GM04503 (cell line): ENCODE measurements around the gene PCDH8.

Experiments
- DNase-seq: peaks from one replicate; pipeline ENCODE4 v3.0.0-alpha.2; 2012; ENCODE audit warnings: low read depth

The PCDH8 gene

DNA sequence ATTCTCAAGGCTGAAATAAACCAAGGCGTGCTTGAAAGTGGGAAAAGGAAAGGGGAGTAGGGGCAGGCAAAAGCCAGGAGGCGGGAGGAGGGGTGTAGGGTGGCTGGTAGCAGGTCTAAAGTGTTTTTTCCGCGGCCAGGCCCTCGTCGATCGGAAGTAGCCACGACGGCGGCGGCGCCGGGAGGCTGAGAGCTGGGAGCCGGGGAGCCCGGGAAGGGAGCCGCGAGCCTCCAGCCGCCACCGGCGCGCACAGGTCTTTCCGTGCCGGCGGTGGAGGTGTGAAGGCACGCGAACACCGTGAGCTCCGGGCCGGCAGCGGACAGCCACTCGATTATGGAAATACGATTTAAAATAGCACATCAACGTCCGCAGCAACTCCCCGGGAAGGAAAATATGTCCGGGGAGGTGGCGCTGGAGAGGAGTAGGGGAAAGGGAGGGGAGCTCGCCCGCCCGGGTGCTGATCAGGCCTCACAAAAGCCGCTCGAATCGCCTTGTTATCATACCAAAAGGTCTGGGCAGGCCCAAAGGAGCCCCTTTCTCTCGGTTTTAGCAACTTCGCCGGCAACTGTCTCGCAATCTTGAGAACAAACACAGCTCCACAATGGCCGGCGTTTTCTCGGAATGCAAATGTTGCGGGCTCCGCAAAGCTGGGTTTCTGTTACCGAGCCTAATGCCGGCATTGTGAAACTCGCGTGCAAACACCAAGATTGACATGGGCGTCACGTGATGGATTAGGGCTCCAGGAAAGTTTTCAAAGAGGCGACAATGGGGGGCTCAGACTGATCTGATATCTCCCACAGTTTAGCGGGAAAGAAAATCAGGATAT lies 2.9 kb upstream of the PCDH8 start:
- no peak for DNase-seq

- no peak for DNase-seq
Measured at GRCh38 chr13:52850396-52851136, 2.1 kb upstream of the PCDH8 start.

GRCh38 chr13:52850072-52850395 lies 1.6 kb upstream of the PCDH8 start:
- DNase-seq = no peak

DNA sequence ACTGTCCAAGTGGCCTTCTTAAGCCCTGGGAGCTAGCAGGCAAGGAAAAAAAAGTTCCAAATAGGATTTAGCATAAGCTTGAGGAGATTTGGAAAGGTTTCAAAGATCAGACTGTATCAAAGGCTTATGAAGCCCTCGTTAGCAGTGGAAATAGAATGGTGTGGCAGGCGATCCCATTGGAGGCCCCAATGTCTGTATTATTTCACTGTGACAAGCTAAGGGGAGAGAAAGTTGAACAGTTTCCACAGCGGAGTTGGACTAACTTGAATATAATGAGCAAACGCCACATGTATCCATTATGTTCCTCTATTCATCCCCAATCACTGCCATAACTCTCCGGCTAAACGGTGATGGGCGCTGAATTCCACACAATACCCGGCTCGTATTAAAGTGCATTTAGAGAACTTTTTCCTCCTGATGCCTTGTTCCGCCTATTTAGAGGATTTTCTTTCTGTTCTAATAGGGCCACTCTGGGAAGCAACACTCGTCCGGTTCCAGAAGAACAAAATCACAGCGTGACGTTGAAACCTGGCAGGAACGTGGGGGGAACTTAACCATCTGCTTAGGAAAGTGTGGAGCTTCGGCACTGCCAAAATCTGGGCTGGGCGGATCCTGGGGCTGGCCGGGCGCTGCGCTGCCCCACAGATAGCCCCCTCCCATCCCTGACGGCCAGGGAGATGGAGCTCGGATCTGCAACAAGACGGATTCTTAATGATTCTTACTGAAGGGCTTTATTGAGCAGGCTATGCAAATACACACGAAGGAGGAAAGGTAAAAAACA lies 1.0 kb upstream of the PCDH8 start:
- DNase-seq = no peak

DNA sequence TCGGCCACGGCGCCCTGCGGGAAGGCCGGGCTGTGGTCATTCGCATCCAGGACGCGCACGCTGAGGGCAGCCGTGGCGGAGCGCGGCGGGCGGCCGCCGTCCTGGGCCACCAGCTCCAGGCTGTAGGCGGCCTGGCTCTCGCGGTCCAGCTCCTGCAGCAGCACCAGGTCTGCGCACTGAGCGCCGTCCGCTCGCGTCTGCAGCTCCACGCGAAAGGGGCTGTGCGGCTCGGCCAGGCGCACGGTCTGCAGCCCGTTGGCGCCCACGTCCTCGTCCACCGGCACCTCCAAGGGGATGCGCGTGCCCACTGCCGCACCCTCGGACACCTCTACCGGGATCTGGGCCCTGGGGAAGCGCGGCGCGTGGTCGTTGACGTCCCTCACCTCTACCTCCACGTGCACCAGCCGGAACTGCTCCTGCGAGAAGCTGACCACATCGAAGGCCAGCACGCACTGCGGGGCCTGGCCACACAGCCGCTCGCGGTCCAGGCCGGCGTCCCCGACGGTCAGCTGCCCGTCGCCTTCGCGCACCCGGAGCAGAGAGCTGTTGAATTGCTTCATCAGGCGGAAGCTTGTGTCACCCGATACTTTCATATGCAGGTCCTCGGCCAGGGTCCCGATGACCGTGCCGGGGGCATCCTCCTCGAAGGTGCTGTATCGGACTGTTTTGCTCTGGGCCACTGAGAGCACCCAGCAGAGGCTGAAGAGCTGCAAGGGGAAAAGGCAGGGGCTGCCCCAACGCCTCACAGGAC lies 583 bp downstream of the PCDH8 start:
- no peak for DNase-seq

DNA sequence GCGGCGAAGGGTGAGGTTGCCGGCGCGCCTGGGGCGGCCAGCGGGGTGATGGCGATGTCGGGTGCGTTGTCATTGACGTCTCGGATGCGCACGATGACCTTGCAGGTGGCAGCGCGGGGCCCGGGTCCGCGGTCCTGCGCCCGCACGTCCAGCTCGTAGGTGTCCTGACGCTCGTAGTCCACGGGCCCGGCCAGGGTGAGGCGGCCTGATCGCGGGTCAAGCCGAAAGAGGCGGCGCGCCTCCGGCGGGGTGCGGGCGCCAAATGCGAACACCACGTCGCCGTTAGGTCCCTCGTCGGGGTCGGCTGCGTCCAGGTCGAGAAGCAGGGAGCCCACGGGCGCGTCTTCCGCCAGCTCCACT lies 1.1 kb downstream of the PCDH8 start:
- DNase-seq = no peak

- DNase-seq = no peak
Measured at GRCh38 chr13:52846567-52847321, 1.7 kb downstream of the PCDH8 start.

GRCh38 chr13:52845766-52846566 lies 2.5 kb downstream of the PCDH8 start:
- no peak for DNase-seq

DNA sequence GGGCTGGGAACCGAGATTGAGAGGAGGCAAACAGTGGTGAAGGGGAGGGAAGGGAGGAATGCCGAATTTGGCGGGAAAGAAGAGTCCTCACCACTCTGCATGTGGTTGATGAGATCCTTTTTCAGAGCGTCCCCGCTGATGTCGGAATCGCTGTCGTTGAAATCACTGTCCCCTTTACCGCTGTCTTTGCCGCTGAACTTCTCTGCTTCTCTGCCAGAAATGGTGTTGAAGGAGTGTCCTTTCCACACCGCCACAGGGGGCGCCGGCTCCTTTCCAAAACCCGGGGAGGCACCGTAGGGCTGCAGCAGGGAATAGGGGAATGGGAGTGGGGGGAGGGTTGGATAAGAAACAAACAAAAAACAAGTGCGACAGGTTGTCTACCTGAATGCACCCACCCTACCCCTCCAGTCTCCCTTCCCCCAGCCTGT lies 3.1 kb downstream of the PCDH8 start:
- no peak for DNase-seq

- no peak for DNase-seq
Measured at GRCh38 chr13:52844836-52845235, 3.6 kb downstream of the PCDH8 start.

DNA sequence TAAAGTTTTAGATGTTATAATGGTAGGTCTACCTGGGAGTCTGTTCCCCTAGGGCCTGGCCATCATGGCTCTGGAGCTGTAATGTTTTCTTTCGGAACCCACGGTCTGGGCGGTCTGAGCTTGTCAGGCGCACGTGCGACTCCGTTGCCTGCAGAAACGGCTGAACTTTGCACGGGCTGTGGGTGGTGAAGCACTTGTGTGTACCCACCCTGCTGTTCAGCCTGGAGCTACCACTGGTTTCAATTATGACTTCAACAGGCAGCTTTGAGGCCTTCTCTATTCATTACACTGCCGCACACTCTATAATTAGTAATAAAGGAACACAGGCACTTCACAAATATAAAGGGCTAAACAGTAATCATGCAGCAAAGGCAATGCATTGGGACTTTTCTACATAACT lies 6.0 kb downstream of the PCDH8 start:
- DNase-seq = no peak

DNA sequence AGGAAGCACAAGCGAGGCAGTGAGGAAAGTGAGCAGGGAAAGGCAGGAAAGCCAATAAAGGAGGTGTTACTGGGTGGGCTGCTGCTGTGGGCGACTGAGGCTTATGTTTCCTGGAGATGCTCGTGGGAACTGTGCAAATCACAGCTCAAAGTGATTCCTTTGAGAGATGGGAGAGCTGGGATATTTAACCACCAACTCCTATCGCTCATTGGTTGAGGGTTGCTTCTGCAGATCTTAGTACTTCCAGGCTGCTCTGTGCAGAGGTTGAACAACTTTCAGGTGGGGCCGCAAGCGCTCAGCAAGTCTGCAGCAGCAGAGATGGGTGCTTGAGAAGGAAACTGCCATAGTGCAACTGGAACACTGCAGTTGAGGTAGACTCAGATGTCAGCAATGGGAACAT lies 8.4 kb downstream of the PCDH8 start:
- no peak for DNase-seq

DNA sequence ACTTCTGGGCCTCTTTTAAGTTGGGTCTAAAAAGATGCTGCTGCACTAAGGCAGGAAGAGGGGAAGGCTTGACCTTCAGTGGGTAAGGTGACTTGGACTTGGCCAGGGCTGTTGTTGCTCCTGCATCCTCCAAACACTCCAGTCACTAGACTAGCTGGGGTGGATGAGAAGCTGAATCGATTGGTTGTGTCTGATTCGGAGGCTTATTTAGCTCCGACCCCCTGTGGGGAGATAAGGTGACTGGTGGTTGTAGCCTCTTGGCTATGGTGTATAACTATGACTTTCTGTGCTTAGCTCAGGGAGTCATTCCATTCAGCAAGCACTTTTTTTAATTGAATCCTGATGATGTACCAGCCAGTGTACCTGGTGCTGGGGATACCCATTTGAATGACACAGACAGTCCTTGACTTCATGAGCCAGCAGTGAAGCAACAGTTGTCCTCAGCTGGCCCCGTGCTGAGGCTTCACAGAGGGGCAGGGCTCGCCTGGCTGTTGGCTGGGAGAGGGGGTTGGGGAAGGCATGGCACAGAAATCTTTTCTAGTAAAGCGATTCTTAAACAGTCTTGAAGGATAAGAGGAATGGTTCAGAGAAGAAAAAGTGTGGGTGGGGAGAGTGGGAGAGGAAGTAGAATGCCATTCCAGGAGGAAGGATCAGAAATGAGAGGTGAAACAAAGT lies 9.9 kb downstream of the PCDH8 start:
- no peak for DNase-seq

DNA sequence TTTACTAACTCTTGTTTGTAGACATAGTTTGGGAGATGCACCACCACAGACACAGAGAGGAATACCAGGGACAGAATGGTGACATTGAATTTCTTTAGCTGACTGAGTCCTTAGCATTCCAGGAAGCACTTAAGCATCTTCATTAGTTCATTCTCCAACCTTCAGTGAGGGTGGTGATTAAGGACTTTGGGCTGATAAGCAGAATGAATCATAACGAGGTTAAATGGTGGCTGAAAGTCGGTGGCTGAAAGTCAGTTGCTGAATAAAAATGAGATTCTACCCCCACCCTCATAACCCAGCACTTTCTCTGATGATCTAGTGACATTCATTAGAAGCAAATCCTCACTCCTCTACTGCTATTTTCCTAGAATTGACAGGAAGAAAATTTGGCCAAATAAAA lies 10.6 kb downstream of the PCDH8 start:
- no peak for DNase-seq

- no peak for DNase-seq
Measured at GRCh38 chr13:52835071-52835839, 13.2 kb downstream of the PCDH8 start.

- no peak for DNase-seq
Measured at GRCh38 chr13:52833296-52833875, 15.1 kb downstream of the PCDH8 start.

DNA sequence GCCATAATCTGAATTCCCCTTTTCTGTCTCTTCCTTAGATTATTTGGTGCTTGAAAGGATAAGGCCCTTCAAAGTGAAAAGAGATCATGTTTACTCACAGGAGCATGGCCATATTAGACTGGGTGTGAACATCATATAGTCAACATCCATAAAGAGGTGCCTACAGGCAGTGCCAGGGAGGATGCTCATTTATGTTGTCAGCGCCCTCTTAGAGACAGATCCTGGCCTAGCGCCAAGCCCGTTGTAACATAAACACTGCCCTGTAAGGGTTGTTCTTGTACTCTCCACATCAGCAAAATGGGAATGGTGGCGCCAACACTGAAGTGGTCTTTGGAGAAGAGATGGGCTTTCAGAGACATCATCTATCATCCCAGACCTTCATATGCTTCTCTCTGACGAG lies 16.1 kb downstream of the PCDH8 start:
- no peak for DNase-seq

GRCh38 chr13:52830946-52831345 lies 17.5 kb downstream of the PCDH8 start:
- DNase-seq = no peak

DNA sequence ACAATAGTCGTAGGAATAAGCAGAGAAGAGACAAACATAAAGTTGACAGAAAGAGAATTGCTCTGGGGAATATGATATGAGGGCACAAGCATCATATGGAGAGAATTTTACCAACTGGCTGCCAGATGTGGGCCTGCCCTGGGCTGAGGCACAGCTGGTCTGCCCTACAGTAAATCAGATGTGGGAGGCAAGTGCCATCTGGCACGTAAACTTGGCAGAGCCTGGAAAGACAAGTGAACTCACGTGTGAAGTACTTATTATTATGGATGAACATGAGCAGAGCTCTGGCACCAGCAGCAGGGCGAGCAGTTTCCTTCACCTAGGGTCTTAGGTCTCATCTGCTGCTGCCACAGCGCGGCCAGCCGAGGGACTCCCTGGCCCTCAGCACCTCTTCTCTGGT lies 20.6 kb downstream of the PCDH8 start:
- no peak for DNase-seq
